A172 (cell line): ENCODE results near the gene COL19A1. TPM values are rescaled to one million over a fixed set of nuclear protein-coding genes. Genes with fewer than 3 reads are reported as not detected.
"Not testable (repeated sequence)": the region's sequence is repeated elsewhere in the genome, so short reads cannot be mapped to it uniquely, and the experiment has no call there.

Source experiments
- DNase-seq: peaks from one replicate; pipeline ENCODE4 v3.0.0-alpha.2; 2015; ENCODE audit warnings: low spot score
- total RNA-seq: library from RNA; depleted of rRNA; stranded (reverse); fragments of >200 nt; shearing (Covaris generic); gene quantifications from 2 replicates; pipeline ENCODE4 v1.2.3, GENCODE V29; 2014

Gene COL19A1
- total RNA-seq, 1 experiment from 2014 or later: not detected

GRCh38 chr6:69965974-69966373 lies 99.6 kb downstream of the COL19A1 start:
- DNase-seq: not testable (repeated sequence)

- DNase-seq: no peak
These were observed 106.8 kb downstream of the COL19A1 start for GRCh38 chr6:69973138-69973537.

- no peak for DNase-seq
These were observed 107.4 kb downstream of the COL19A1 start for GRCh38 chr6:69973763-69974162.

GRCh38 chr6:69974193-69974592 lies 107.8 kb downstream of the COL19A1 start:
- peak; percentile 48 for DNase-seq

GRCh38 chr6:69976591-69977090 lies 110.3 kb downstream of the COL19A1 start:
- peak; percentile 1 for DNase-seq

- DNase-seq: no peak
These were observed 114.3 kb downstream of the COL19A1 start for GRCh38 chr6:69980624-69981023.

DNA sequence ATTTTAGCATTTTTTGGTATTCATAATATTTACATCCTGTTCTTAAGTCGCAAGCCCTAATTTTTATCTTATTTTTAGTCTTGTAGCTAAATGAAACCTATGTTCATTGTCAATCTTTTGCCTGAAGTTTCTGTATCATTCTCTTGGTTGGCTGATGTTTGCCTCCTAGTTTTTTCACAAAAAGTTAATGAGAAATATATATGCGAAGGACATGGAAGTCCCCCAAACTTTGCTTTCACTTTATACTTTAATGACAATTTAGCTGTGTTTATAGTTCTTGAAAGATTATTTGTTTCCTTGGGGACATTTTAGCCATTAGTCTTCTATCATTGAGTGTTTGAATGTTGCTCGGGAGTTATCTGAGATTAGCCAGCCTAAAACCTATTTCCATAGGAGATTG lies 118.2 kb downstream of the COL19A1 start:
- no peak for DNase-seq

DNA sequence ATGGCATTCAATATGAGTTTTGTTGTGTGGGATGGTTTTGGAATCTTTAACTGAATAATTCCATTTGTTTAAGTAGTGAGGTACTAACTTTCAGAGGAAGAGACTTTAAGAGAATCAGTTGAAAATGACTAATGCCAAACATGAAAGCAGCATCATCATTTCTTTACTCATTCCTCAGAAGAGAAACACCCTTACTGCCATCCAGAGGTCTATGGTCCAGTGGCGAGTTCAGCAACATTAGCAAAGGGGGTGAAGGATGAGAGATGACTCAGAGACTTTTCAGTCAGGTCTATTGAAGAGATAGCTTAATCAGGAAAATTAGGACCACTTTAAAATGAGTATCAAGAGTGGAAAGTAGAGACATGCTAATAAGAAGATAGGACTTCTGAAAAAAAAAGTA lies 118.8 kb downstream of the COL19A1 start:
- peak; percentile 10 for DNase-seq

DNA sequence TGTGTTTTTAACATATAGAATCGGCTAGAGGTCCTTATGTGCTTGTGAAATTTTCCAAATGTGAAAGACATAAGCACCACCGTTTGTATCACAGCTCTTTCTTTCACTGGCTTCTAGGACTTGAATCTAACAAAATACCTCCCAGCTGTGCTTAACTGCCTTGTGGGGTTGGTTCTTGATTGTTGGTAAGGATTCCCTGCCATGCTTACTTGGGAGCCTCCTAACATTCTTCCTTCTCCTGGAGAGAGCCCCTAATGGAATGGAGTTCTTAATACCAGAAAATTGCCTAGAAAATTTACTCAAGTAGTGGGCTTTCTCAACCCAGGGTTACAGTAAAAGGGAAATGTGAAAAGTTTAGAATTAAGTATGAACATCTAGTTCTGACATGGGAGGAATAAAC lies 121.2 kb downstream of the COL19A1 start:
- no peak for DNase-seq

GRCh38 chr6:69988458-69989126 lies 122.2 kb downstream of the COL19A1 start:
- DNase-seq: no peak

DNA sequence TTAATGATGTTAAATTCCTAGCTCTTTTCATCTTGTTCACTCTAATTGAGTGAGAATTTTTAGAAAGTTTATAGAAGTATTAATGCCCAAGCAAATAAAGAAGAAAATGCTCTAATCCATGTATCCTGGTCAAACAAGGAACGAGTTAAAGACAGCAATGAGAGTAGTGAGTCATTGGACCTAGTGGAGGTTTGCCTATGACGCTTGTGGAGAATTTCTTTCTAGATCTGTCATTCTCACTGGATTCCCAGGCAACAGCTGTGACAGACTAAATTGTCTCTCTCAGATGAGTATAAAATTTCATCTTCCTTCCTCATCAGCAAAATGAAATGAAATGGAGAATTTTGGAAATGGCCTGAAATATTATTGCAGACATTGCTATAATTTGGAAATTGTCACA lies 127.9 kb downstream of the COL19A1 start:
- peak; percentile 2 for DNase-seq

- DNase-seq: no peak
These were observed 141.8 kb downstream of the COL19A1 start for GRCh38 chr6:70008189-70008588.

DNA sequence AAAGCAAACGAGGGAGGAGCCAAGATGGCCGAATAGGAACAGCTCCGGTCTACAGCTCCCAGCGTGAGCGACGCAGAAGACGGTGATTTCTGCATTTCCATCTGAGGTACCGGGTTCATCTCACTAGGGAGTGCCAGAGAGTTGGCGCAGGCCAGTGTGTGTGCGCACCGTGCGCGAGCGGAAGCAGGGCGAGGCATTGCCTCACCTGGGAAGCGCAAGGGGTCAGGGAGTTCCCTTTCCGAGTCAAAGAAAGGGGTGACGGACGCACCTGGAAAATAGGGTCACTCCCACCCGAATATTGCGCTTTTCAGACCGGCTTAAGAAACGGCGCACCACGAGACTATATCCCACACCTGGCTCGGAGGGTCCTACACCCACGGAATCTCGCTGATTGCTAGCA lies 144.0 kb downstream of the COL19A1 start:
- not testable (repeated sequence) for DNase-seq

- not testable (repeated sequence) for DNase-seq
These were observed 156.8 kb downstream of the COL19A1 start for GRCh38 chr6:70023201-70023600.

DNA sequence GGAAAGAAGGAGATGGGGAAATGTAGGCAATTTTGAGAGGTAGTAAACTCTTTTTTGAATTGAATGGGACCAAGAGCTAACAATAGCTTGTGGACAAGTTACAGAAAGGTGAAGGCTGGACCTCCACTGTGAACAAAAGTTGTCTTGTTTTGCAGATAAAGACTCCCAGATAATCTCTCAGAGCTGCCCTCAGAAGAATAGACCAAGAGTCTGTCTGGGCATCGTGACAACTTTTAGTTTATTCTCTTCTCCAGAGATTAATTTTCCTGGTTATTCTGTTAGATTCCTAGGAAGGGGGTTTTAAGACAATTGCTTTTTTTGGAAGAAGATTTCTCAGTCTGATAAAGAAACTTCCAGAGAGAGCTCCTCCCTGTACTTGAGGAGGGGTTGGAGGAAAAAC lies 161.9 kb downstream of the COL19A1 start:
- DNase-seq: no peak

GRCh38 chr6:70028926-70029325 lies 162.6 kb downstream of the COL19A1 start:
- DNase-seq: no peak

- no peak for DNase-seq
These were observed 167.4 kb downstream of the COL19A1 start for GRCh38 chr6:70033781-70034180.

DNA sequence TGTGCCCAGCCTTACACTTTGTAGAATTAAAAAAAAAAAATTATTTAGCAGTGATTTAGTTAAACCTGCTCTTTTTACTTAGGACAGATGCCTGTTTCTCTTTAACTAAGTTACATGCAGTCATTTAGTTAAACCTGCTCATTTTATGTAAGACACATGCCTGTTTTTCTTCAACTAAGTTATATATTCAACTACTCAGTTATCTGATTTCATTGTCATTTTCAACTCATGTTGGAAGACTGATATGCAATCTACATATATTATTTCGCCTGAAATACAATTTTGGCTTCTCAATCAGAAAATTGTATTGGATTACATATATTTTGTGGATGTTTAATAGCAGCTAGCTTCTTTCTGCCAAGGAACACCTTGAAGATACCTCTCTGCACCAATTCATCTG lies 171.1 kb downstream of the COL19A1 start:
- DNase-seq: no peak

DNA sequence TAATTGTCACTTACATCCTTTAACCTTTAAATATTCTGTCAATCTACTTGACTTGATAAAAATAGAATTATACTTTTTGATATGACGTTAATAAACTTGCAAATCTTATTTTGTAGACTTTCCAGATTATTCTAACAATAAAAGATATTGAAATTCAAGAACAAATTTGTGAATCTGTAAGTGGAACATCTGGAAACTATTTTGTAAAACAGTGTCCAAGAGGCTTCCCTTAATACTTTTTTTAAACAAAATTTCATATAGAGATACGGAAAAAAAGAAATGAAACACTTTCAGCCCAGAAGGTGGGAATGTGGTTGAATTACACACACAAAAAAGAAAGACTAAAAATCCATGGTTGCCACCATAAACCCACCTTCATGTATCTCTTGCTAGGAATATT lies 174.4 kb downstream of the COL19A1 start:
- DNase-seq: no peak

DNA sequence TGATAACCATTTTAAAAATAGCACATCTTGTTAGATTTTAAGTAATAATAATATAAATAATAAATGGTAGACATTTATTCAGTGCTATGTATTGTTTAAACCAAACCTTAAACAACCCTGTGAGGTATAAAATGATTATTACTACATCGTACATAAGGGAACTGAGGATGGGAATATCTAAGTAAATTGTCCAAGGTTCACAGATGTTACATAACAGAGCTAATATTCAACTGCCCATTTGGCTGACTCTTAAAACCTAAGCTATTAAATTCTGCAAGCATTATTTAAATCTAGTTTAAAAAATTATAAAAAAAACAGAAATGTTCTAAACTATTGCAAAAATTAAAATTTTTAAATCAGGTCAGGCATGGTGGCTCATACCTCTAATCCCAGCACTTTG lies 175.1 kb downstream of the COL19A1 start:
- DNase-seq: no peak

GRCh38 chr6:70045413-70045812 lies 179.1 kb downstream of the COL19A1 start:
- no peak for DNase-seq

- no peak for DNase-seq
These were observed 185.1 kb downstream of the COL19A1 start for GRCh38 chr6:70051197-70052124.
